GM10266 (cell line): ENCODE data around the gene FITM1.

Experiments used
- DNase-seq: peaks from one replicate; pipeline ENCODE4 v3.0.0; 2012; ENCODE audit errors: extremely low spot score
- TF ChIP-seq, protein P1 (sequence below): IDR thresholded peaks from 2 replicates; pipeline ENCODE4 v1.5.1; 2012; ENCODE audit warnings: mild to moderate bottlenecking, low read depth; ENCODE audit not compliant: control insufficient read depth, insufficient read depth; ENCODE audit errors: missing control alignments

FITM1 gene

DNA sequence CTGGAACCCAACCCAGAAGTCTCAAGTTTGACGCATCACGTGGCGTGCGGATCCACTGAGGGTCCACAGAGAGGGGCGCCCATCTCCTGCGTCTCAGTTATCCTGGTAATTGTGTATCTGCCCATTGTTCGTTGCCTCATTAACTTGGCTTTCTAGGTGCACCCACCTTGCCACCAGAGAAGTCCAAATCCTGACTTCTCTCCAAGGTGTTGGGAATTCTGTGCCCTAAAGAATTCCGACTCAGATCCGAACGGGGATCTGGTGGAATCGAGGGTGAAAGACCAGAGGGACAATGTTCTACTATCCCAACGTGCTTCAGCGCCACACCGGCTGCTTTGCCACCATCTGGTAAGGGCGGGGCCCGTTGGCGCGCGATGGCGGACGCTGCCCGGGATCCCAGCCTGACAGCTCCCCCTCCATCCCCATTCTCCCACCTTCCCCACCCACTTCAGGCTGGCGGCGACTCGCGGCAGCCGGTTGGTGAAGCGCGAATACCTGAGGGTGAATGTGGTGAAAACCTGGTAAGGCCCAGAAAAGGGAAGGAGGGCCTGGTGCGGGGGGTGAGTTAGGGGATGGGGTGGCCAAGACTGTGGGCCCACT lies 41.9 kb downstream of the FITM1 start:
- DNase-seq: no peak
- TF ChIP-seq, protein P1, sequence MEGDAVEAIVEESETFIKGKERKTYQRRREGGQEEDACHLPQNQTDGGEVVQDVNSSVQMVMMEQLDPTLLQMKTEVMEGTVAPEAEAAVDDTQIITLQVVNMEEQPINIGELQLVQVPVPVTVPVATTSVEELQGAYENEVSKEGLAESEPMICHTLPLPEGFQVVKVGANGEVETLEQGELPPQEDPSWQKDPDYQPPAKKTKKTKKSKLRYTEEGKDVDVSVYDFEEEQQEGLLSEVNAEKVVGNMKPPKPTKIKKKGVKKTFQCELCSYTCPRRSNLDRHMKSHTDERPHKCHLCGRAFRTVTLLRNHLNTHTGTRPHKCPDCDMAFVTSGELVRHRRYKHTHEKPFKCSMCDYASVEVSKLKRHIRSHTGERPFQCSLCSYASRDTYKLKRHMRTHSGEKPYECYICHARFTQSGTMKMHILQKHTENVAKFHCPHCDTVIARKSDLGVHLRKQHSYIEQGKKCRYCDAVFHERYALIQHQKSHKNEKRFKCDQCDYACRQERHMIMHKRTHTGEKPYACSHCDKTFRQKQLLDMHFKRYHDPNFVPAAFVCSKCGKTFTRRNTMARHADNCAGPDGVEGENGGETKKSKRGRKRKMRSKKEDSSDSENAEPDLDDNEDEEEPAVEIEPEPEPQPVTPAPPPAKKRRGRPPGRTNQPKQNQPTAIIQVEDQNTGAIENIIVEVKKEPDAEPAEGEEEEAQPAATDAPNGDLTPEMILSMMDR: no peak

DNA sequence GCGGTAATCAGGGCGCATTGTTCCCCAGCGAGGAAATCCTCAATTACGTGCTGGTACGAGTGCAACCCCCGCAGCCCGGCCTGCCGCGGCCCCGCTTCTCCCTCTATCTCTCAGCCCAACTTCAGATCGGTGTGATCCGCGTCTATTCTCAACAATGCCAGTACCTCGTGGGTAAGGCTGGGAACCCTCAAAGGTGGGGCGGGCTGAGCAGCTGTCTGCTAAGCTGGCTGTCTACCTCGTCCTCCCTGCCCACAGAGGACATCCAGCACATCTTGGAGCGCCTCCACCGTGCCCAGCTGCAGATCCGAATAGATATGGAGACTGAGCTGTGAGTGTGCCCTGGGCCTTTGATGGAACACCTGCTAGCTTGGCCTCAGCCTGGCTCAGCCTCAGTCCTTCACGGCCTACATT lies 42.4 kb downstream of the FITM1 start:
- no peak for DNase-seq

DNA sequence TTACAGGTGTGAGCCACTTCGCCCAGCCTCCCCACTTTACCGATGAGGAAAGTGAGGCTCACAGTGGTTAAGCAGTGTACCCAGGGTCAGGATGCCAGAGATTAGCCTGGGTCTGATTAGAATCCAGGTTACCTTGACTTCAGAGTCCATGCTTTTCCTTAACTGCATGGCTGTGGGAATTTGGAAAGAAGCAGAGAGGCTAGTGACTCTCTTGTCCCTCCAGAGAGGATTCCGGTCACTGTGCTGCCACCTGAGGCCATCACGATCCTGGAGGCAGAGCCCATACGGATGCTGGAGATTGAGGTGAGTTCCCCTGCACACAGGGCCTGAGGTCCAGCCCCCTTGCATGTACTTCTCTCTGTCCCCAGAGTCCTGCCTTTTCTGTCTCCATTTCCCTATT lies 46.1 kb downstream of the FITM1 start:
- TF ChIP-seq, protein P1: no peak
- DNase-seq: no peak

More for the DNA sequence above, 42.4 kb downstream of the FITM1 start:
- TF ChIP-seq, protein P1: no peak

DNA sequence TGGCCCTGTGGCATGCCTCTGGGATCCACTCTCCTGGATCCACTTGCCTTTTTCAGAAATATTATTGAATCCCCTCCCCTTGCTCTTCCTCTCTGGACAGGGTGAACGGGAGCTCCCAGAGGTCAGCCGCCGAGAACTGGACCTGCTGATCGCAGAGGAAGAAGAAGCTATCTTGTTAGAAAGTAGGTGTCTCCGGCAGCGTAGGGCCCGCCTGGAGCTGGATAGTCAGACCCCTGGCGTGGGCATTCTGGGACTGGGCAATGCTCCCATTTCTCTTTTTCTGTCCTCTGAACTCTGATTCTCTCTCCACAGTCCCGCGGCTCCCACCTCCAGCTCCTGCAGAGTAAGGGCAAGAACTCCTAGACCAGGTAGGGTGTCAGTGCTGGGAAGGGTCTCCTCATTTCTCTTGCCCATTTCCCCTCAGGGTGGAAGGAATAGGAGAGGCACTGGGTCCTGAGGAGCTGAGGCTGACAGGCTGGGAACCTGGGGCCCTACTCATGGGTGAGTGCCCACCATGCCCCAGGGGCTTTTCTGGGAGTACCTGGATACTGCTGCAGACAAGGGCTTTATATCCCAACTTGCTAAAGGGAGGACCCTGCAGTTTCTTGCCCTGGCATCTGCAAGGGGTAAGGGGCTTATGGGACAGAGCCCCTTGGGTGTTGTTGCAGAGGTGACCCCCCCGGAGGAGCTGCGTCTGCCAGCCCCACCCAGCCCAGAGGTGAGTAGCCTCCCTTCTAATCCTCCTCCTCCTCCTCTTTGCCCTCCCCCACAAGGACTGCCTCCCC lies 46.8 kb downstream of the FITM1 start:
- TF ChIP-seq, protein P1: no peak
- no peak for DNase-seq

DNA sequence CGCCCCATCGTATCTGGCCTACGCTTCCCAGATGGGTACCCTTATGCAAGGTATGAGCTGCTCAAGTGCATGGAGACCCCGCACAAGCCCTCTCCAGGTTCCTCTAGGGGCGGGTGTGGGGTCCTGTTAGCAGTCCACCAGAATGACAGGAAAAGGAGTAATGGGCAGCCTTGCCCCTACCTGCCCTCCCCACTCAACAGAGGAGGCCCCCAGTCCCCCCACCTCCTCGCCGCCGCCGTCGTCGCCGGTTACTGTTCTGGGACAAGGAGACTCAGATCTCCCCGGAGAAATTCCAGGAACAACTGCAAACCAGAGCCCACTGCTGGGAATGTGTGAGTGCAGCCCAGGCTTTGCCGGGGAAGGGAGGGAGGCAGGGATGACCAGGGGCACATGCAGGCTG lies 47.4 kb downstream of the FITM1 start:
- TF ChIP-seq, protein P1: no peak
- DNase-seq: no peak

DNA sequence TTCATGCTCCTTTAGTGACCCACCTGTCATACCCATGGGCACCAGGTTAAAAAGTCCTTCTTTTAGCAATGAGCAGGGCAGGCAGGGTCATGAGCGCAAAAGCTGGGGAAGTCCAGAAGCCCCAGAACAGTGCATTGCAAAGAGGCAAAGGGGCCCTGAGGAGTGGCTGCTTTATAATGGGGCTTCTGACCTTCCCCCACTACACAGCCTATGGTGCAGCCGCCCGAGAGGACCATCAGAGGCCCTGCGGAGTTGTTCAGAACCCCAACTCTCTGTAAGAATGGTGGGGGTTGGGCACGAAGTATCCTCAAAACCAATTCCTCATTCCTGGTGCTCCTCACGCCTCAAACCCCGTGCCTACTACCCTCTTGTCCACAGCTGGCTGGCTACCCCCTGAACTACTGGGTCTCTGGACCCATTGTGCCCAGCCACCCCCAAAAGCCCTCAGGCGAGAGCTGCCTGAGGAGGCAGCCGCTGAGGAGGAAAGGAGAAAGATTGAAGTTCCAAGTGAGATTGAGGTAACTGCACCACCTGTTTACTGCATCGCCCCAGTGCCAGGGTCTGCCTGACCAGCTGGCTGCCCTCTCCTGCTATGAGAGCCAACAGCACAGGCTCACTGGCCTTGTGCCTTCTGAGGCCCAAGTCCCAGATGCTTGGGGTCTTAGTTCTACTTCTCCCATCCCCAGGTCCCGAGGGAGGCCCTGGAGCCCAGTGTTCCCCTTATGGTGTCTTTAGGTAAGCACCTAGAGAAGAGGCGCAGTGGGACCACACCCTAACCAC lies 48.1 kb downstream of the FITM1 start:
- TF ChIP-seq, protein P1: no peak
- no peak for DNase-seq
